ENCODE data around the gene SLC5A1. TPM values are rescaled to one million over a fixed set of nuclear protein-coding genes. Genes with fewer than 3 reads are reported as not detected.

Gene SLC5A1
- polyA plus RNA-seq, 1 donor from 2014 or later: not detected

- H3K27ac ChIP-seq (ENCODE audit: low read length): no peak overlapping the region
- no peaks in the 10 kb centered on the region for H3K79me2 ChIP-seq (replicated peaks; ENCODE audit: insufficient read depth, low read length)
Observed at GRCh38 chr22:32127904-32128303, 84.8 kb downstream of the SLC5A1 start.

GRCh38 chr22:32130464-32130863, 87.4 kb downstream of the SLC5A1 start:
- no peaks in the 10 kb centered on the region for H3K79me2 ChIP-seq (replicated peaks; ENCODE audit: insufficient read depth, low read length)
- no peak overlapping the region for H2AFZ ChIP-seq (ENCODE audit: low read depth, low read length)
- H3K9me2 ChIP-seq (ENCODE audit: insufficient read depth, low read length): no peaks in the 10 kb centered on the region
- H3K9ac ChIP-seq (ENCODE audit: low read length): no peak overlapping the region
- H3K4me3 ChIP-seq (ENCODE audit: low read length): no peak overlapping the region
- no peaks in the 10 kb centered on the region for H4K20me1 ChIP-seq (ENCODE audit: insufficient read depth)
- H3K27me3 ChIP-seq (ENCODE audit: insufficient read depth, low read depth, low read length): no peaks in the 10 kb centered on the region
- no peaks in the 10 kb centered on the region for H3K36me3 ChIP-seq (ENCODE audit: insufficient read depth, low read length)
- no peak overlapping the region for H3K27ac ChIP-seq (ENCODE audit: low read length)
- H3K4me2 ChIP-seq (ENCODE audit: low read length): no peak overlapping the region
- no peaks in the 10 kb centered on the region for H3F3A ChIP-seq (ENCODE audit: insufficient read depth, low read length, poor library complexity, severe bottlenecking)
- no peak for TF ChIP-seq EZH2 (IDR thresholded peaks at IDR 0.05; ENCODE audit: borderline replicate concordance, insufficient read depth, low read length, poor library complexity, severe bottlenecking)
- no peak for TF ChIP-seq SMC3 (conservative IDR thresholded peaks at IDR 0.05; ENCODE audit: poor library complexity)
- no peak for TF ChIP-seq TAF1 (IDR thresholded peaks at IDR 0.05; ENCODE audit: low read depth)
- TF ChIP-seq POLR2AphosphoS5 (IDR thresholded peaks at IDR 0.05): no peak
- TF ChIP-seq CTCF (IDR thresholded peaks at IDR 0.05; ENCODE audit: poor library complexity, severe bottlenecking): no peak
- no peak for TF ChIP-seq RAD21 (conservative IDR thresholded peaks at IDR 0.05)
- no peak for TF ChIP-seq MXI1 (conservative IDR thresholded peaks at IDR 0.05; ENCODE audit: poor library complexity, severe bottlenecking)
- TF ChIP-seq REST (IDR thresholded peaks at IDR 0.05; ENCODE audit: borderline replicate concordance): no peak
- TF ChIP-seq EP300 (conservative IDR thresholded peaks at IDR 0.05; ENCODE audit: poor library complexity, severe bottlenecking): no peak
- no peaks in the 10 kb centered on the region for H3K9me3 ChIP-seq (ENCODE audit: low read length)

More at GRCh38 chr22:32127904-32128303, 84.8 kb downstream of the SLC5A1 start:
- Histone ChIP-seq H4K20me1 (ENCODE audit: insufficient read depth) (no peaks in the 10 kb centered on the region), H3K9me2 (ENCODE audit: insufficient read depth, low read length) (no peaks in the 10 kb centered on the region), H3K27me3 (ENCODE audit: insufficient read depth, low read depth, low read length) (no peaks in the 10 kb centered on the region), H3K4me3 (ENCODE audit: low read length) (no peak overlapping the region), H3K4me2 (ENCODE audit: low read length) (no peak overlapping the region), H3K36me3 (ENCODE audit: insufficient read depth, low read length) (no peaks in the 10 kb centered on the region), H3K9ac (ENCODE audit: low read length) (no peak overlapping the region), H3F3A (ENCODE audit: insufficient read depth, low read length, poor library complexity, severe bottlenecking) (no peaks in the 10 kb centered on the region), H2AFZ (ENCODE audit: low read depth, low read length) (no peak overlapping the region), H3K9me3 (ENCODE audit: low read length) (no peaks in the 10 kb centered on the region)
- TF ChIP-seq SMC3 (conservative IDR thresholded peaks at IDR 0.05; ENCODE audit: poor library complexity) (no peak), CTCF (IDR thresholded peaks at IDR 0.05; ENCODE audit: poor library complexity, severe bottlenecking) (no peak), EP300 (conservative IDR thresholded peaks at IDR 0.05; ENCODE audit: poor library complexity, severe bottlenecking) (no peak), EZH2 (IDR thresholded peaks at IDR 0.05; ENCODE audit: borderline replicate concordance, insufficient read depth, low read length, poor library complexity, severe bottlenecking) (no peak)

All from neural cell (in vitro differentiated cells).